GM21723 (cell line): ENCODE data around the gene AOC2.
"Not testable (repeated sequence)": the region's sequence is repeated elsewhere in the genome, so short reads cannot be mapped to it uniquely, and the experiment has no call there.

ENCODE experiments used
- ATAC-seq: cut with Tn5 transposase; IDR thresholded peaks from one replicate; pipeline ENCODE4 v1.9.1; 2021; ENCODE audit warnings: mild to moderate bottlenecking, moderate library complexity; ENCODE audit not compliant: unreplicated experiment

The AOC2 gene

GRCh38 chr17:42878924-42879595 is 34.7 kb downstream of the AOC2 start:
- ATAC-seq: no peak

DNA sequence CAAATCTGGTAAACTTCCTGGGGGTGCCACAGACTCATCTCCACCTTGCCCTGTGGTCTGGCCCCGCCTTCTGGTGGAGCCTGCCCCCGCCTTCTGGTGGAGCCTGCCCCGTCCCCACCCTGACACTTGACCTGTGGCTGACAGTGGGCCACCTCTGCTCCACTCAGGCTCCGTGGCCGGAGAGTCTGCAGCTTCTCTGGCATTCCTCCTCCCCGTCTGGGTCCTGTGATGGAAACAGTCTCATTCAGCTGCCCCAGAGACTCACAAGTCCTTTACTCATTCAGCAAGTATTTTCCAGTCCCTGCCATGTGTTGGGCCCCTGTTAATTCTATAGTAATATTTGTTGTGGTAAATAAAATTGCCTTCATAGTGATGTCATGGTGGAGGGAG is 35.2 kb downstream of the AOC2 start:
- ATAC-seq: no peak

GRCh38 chr17:42880776-42881310 is 36.5 kb downstream of the AOC2 start:
- ATAC-seq: no peak

- ATAC-seq: not testable (repeated sequence)
Measured at GRCh38 chr17:42881706-42882105, 37.3 kb downstream of the AOC2 start.

DNA sequence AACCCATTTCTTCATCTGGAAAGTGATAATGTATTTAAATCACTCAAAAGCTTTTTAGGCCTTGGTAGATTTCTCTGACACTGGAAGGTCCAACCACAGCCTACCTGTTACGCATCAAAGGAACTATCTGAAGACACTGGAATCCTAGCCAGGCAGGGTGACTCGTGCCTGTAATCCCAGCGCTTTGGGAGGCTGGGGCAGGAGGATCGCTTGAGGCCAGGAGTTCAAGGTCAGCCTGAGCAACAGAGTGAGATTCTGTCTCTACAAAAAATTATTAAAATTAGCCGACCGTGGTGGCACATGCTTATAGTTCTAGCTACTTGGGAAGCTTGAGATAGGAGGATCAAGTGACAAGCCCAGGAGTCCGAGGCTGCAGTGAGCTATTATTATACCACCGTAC is 37.8 kb downstream of the AOC2 start:
- no peak for ATAC-seq

DNA sequence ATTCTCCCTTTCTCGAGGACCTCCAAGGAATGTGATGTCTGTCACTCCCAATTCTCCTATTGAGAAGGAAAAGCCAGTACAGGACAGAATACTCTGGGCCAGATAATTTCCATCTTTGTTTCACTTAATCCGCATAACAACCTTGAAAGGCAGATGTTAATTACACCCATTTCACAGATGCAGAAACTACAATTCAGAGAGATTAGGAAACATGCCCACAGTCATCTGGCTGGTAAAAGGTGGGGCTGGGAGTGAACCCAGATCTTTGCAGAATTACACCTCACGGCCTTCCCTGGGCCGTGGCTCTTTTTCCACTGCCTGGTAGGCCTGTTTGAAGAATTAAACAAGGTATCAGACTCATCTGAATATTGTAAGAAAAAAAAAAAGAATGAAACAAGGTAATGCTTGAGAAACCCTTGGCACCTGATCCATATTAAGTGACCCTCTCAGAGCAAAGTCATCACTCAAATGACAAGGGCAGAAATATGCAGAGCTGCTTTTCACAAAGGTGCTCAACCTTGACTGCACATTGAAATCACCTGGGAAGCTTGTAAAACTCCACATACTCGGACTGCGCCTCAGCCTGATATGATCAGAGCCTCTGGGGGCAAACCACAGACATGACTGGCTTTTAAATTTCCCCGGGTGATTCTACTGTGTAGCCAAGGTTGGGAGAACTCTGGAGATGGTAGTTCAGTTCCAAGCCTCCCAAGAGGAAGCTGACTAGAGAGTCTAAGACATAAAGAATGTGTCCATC is 39.6 kb downstream of the AOC2 start:
- ATAC-seq: no peak

GRCh38 chr17:42885806-42886205 is 41.4 kb downstream of the AOC2 start:
- not testable (repeated sequence) for ATAC-seq

- ATAC-seq: no peak
Measured at GRCh38 chr17:42886283-42887176, 42.1 kb downstream of the AOC2 start.

GRCh38 chr17:42889809-42890208 is 45.4 kb downstream of the AOC2 start:
- no peak for ATAC-seq

GRCh38 chr17:42891539-42892152 is 47.3 kb downstream of the AOC2 start:
- ATAC-seq: no peak

- no peak for ATAC-seq
Measured at GRCh38 chr17:42893359-42893758, 49.0 kb downstream of the AOC2 start.

DNA sequence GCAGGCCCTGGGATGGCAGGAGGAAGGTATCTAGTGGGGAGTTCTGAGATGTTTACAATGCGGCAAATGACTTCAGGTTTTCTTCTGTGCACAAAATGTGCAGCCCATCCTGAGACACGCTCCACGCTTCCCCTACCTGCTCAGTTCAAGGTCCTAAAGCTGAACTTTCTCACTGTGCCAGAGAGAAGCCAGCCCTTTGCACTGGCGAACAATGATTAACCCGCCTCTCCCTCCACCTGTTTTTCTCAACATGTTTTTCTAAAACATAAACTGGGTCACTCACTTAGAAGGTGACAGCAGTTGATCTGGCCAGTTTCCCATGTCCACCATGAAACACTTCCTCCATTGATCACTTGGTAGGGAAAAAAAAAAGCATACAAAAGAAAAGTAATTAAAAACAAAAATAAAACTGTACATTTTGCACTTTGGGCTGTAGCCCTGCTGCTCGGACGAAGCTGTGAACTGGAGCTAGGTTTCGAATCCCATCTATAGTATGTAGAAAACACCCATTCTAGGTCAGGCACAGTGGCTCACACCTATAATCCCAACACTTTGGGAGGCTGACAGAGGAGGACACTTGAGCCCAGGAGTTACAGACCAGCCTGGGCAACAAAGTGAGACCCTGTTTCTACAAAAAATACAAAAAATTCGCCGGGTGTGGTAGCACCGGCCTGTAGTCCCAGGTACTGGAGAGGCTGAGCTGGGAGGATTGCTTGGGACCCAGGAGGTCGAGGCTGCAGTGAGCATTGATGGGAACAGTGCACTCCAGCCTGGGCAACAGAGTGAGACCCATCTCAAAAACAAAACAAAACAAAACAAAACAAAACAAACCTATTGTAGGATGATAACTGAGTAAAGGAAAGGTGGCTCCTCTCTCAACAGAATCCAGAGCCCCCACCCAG is 50.2 kb downstream of the AOC2 start:
- no peak for ATAC-seq

GRCh38 chr17:42895185-42895555 is 50.8 kb downstream of the AOC2 start:
- no peak for ATAC-seq

- no peak for ATAC-seq
Measured at GRCh38 chr17:42898147-42898811, 53.9 kb downstream of the AOC2 start.

DNA sequence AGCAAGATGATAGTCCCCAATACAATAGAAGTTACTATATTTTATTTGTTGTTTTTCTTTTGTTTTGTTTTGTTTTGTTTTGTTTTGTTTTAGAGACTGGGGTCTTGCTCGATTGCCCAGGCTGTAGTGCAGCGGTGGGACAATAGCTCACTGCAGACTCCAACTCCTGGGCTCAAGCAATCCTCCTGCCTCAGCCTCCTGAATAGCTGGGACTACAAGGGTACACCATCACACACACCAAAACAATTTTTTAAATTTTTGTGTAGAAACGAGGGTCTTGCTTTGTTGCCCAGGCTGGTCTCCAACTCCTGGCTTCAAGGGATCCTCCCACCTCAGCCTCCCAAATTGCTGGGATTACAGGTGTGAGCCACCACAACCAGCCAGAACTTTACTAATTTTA is 55.6 kb downstream of the AOC2 start:
- not testable (repeated sequence) for ATAC-seq
